Measurements from ENCODE around the gene PIK3AP1. TPM values are rescaled to one million over a fixed set of nuclear protein-coding genes. Genes with fewer than 3 reads are reported as not detected.

Gene PIK3AP1
- total RNA-seq, 1 experiment from 2014 or later, result 1.7 TPM

DNA sequence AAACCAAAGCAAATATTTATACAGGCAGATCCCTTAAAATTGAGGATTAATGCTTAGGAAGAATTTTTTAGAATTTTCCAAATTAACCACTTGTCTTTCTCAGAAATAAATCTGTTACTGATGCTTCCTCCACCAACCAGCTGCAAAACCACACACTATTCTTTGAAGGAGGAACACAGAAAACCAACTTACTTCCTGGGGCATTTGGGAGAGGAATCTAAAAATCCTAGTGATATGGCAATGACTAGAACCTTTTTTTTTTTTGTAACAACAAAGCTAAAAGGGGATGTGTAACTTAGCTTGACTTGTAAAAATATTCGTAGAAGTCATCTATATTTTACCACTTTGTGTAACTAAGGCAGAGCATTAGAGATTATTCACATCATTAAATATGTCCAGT lies 128.4 kb downstream of the PIK3AP1 start:
- Histone ChIP-seq H2AK5ac (ENCODE audit: insufficient read length, low read length) (no peak overlapping the region), H3K4me1 (ENCODE audit: insufficient read depth, low read length) (no peaks in the 10 kb centered on the region), H3K4ac (ENCODE audit: low read depth, low read length) (no peak overlapping the region), H3K9ac (ENCODE audit: extremely low read depth, insufficient read length, low read length) (no peak overlapping the region), H2BK15ac (ENCODE audit: low read depth, low read length) (no peak overlapping the region), H3K27ac (ENCODE audit: insufficient read length, low read depth, low read length) (no peak overlapping the region), H3K23me2 (ENCODE audit: insufficient read length, low read depth, low read length, poor library complexity, severe bottlenecking) (peaks cover 5% of the 10 kb centered on the region), H3K18ac (ENCODE audit: insufficient read length, low read depth, low read length) (no peak overlapping the region), H2BK5ac (ENCODE audit: insufficient read length, low read length) (no peak overlapping the region), H2BK20ac (ENCODE audit: low read depth, low read length, poor library complexity, severe bottlenecking) (no peak overlapping the region), H3K79me2 (ENCODE audit: insufficient read depth, low read length) (no peaks in the 10 kb centered on the region), H3K56ac (ENCODE audit: insufficient read length, low read depth, low read length) (no peak overlapping the region), H2AFZ (ENCODE audit: low read length) (no peak overlapping the region), H3K79me1 (ENCODE audit: insufficient read depth, low read depth, low read length, poor library complexity, severe bottlenecking) (no peaks in the 10 kb centered on the region), H3K9me3 (ENCODE audit: control insufficient read depth, low read depth, low read length) (no peaks in the 10 kb centered on the region), H3K4me2 (ENCODE audit: insufficient read depth, insufficient read length, low read length) (no peak overlapping the region), H3K23ac (ENCODE audit: insufficient read length, low read depth, low read length) (no peak overlapping the region), H3K27me3 (ENCODE audit: insufficient read depth, low read length) (no peaks in the 10 kb centered on the region), H3T11ph (ENCODE audit: low read length) (no peak overlapping the region), H3K14ac (ENCODE audit: insufficient read depth, low read length) (no peak overlapping the region), H4K91ac (ENCODE audit: insufficient read length, low read depth, low read length) (no peak overlapping the region), H4K5ac (ENCODE audit: insufficient read length, low read depth, low read length) (no peak overlapping the region), H4K20me1 (ENCODE audit: control insufficient read depth, insufficient read depth, insufficient read length) (no peaks in the 10 kb centered on the region), H2BK120ac (ENCODE audit: low read depth, low read length, poor library complexity, severe bottlenecking) (no peak overlapping the region), H4K8ac (replicated peaks; ENCODE audit: insufficient read length, low read depth, low read length) (no peak overlapping the region), H2BK12ac (ENCODE audit: insufficient read length, low read depth, low read length) (no peak overlapping the region)
- no peaks in the 10 kb centered on the region for H3K27me3 Mint-ChIP-seq (ENCODE audit: low read depth)
- H3K36me3 Mint-ChIP-seq (ENCODE audit: insufficient read depth in 1 of 3, low read depth in 3 of 3), result no peaks in the 10 kb centered on the region
- no CpG with 5 or more reads among the region's 1 CpG for WGBS (ENCODE audit: extremely low coverage, insufficient read length, low lambda C conversion rate)
- H3K4me3 Mint-ChIP-seq, result no peak overlapping the region
- H3K4me1 Mint-ChIP-seq, result peaks cover 4 to 5% of the 10 kb centered on the region in 2 experiments
- no peak for DNase-seq
- TF ChIP-seq, protein P1, sequence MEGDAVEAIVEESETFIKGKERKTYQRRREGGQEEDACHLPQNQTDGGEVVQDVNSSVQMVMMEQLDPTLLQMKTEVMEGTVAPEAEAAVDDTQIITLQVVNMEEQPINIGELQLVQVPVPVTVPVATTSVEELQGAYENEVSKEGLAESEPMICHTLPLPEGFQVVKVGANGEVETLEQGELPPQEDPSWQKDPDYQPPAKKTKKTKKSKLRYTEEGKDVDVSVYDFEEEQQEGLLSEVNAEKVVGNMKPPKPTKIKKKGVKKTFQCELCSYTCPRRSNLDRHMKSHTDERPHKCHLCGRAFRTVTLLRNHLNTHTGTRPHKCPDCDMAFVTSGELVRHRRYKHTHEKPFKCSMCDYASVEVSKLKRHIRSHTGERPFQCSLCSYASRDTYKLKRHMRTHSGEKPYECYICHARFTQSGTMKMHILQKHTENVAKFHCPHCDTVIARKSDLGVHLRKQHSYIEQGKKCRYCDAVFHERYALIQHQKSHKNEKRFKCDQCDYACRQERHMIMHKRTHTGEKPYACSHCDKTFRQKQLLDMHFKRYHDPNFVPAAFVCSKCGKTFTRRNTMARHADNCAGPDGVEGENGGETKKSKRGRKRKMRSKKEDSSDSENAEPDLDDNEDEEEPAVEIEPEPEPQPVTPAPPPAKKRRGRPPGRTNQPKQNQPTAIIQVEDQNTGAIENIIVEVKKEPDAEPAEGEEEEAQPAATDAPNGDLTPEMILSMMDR (conservative IDR thresholded peaks at IDR 0.05), result no peak
- no peaks in the 10 kb centered on the region for H3K9me3 Mint-ChIP-seq
- H3K27ac Mint-ChIP-seq, result no peak overlapping the region

Data from H9 (cell line).